ENCODE measurements around the gene FNDC10. TPM values are rescaled to one million over a fixed set of nuclear protein-coding genes. Genes with fewer than 3 reads are reported as not detected.
A peak's percentile ranks its signal among the peaks of the same experiment; 100 is the strongest.

Gene FNDC10
- total and polyA plus RNA-seq, 2 donors from 2014 or later, result 2.6 to 18.2 TPM

DNA sequence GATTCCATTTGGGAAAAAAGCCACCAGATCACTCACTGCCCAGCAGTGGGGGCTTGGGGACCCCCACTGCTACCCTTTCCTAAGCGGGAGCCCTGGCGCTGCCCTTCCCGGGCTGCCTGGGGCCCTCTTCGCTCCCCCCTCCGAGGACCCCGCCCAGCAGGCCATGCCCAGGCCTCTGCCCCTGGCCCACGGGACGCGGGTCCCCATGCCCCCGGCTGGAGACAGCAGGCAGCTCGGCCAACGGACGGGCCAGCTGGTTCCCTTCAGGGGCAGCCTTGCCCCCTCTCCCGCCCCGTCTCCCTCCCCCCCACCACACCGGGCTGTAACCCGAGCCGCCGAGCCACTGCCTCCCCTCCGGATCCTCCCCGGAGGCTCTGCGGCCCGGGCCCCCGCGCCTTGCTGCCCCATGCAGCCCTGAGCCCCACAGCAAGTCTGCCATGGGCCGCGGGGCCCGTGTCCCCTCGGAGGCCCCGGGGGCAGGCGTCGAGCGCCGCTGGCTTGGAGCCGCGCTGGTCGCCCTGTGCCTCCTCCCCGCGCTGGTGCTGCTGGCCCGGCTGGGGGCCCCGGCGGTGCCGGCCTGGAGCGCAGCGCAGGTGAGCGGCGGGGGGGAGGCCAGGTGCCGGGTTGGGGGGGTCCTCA lies 32.0 kb upstream of the FNDC10 start, which contains the start of gene MMP23B:
TSS of gene MMP23B (plus strand) at position 392 of the 639 bp plus-strand sequence. CDS start at position 438, 46 bp downstream.
- intact Hi-C loops (cut with DNase I), result no loop called here
- no peaks in the 10 kb centered on the region for H3K36me3 ChIP-seq (ENCODE audit: control insufficient read depth in 2 of 3, insufficient read depth in 3 of 3, low read length in 3 of 3)
- H3K9me3 ChIP-seq (ENCODE audit: control insufficient read depth in 2 of 3, insufficient read depth in 1 of 3, low read length in 3 of 3), result no peaks in the 10 kb centered on the region
- H3K9ac ChIP-seq (ENCODE audit: low read length in 3 of 3), result no peak within 1 kb of the TSS
- H3K4me1 ChIP-seq (ENCODE audit: control insufficient read depth in 2 of 3, insufficient read depth in 2 of 3, low read depth in 1 of 3, low read length in 3 of 3), result no peaks in the 10 kb centered on the region
- no peaks in the 10 kb centered on the region for H3K27me3 ChIP-seq (ENCODE audit: control insufficient read depth, insufficient read depth, low read length)
- H3K4me3 ChIP-seq (ENCODE audit: low read length in 3 of 3), result no peak within 1 kb of the TSS
- TF ChIP-seq, protein P1, sequence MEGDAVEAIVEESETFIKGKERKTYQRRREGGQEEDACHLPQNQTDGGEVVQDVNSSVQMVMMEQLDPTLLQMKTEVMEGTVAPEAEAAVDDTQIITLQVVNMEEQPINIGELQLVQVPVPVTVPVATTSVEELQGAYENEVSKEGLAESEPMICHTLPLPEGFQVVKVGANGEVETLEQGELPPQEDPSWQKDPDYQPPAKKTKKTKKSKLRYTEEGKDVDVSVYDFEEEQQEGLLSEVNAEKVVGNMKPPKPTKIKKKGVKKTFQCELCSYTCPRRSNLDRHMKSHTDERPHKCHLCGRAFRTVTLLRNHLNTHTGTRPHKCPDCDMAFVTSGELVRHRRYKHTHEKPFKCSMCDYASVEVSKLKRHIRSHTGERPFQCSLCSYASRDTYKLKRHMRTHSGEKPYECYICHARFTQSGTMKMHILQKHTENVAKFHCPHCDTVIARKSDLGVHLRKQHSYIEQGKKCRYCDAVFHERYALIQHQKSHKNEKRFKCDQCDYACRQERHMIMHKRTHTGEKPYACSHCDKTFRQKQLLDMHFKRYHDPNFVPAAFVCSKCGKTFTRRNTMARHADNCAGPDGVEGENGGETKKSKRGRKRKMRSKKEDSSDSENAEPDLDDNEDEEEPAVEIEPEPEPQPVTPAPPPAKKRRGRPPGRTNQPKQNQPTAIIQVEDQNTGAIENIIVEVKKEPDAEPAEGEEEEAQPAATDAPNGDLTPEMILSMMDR (IDR thresholded peaks at IDR 0.05; ENCODE audit: borderline replicate concordance, extremely low read depth, insufficient read depth), result no peak
- DNase-seq (peak; percentile 84 to 90 (median 85)), FAIRE-seq (no peak)
- H3K27ac ChIP-seq (ENCODE audit: low read depth in 2 of 2, low read length in 2 of 2), result peak within 1 kb of the TSS; percentile 22 to 77

DNA sequence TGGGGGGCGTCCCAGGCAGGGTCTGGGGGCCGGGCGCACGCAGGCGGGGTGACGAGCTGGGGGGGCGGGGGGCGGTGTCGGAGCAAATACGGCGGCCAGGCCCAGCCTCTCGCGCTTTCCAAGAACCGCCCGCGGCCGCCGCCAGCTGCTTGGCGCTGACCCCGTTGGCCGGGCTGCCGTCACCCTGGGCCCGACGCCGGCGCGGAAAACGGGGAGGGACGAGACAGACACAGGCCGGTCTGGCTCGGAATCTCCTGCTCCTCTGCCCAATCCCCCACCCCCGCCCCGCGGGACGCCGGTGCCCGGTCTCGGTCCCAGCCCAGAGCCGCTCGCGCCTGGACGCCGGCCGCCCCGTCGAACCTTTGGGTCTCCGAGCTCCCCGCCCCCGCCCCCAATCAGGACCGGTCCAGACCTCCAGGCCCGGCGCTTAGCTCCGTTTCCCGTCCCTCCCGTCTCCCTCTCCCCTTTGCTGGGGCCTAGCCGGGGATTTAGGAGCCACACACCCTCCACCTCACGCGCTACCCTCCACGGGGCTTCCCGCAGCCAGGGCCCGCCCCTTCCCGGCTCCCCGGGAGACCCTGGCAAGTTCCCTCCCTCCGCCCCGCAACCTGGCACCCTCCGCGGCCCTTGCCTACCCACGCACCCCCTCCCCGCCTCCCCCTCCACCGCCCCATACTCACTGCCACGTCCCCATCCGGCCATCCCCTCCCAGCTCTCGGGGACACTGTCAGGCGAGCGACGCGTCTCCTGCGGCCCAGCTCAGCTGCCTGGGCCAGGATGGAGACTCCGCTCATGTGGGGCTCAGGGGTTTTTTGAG lies 31.2 kb upstream of the FNDC10 start:
- Histone ChIP-seq H3K9me3 (ENCODE audit: control insufficient read depth in 2 of 3, insufficient read depth in 1 of 3, low read length in 3 of 3) (no peaks in the 10 kb centered on the region), H3K9ac (ENCODE audit: low read length in 3 of 3) (no peak overlapping the region)

DNA sequence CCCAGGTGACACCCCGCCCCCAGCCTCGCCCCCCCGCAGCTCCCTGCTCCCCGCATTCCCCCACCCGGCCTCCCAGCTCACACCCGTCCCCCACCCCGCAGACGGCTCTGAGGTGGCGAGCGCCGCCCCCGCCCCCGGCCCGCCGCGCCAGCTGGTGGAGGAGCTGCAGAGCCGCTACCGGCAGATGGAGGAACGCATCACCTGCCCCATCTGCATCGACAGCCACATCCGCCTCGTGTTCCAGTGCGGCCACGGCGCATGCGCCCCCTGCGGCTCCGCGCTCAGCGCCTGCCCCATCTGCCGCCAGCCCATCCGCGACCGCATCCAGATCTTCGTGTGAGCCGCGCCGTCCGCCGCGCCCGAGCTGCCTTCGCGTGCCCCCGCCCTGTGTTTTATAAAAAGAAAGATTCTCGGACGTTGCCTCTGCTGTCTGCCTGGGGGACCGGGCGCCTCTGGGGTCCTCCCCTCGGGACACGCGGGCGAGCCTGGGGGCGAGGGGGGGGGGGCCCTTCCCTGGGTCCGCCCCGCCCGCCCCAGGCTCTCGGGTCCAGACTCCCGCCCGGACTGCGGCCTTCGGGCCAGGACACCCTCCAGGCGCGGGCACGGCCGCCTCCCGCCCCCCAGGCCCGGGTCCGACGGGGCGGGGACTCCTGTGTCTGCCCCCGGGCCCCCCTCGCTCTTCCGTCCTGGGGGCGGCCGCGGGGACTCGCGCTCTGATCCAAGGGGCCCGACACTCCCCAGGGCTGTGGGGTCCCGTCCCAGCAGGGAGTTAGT lies 30.4 kb upstream of the FNDC10 start:
- FAIRE-seq (no peak), DNase-seq (peak; percentile 92 to 96 (median 95))
- H3K4me1 ChIP-seq (ENCODE audit: control insufficient read depth in 2 of 3, insufficient read depth in 2 of 3, low read depth in 1 of 3, low read length in 3 of 3), result no peaks in the 10 kb centered on the region
- intact Hi-C loops (cut with DNase I), result no loop called here
- H3K27ac ChIP-seq (ENCODE audit: low read depth in 2 of 2, low read length in 2 of 2), result peak overlapping the region; percentile 51 to 77
- no peaks in the 10 kb centered on the region for H3K27me3 ChIP-seq (ENCODE audit: control insufficient read depth, insufficient read depth, low read length)
- no peaks in the 10 kb centered on the region for H3K9me3 ChIP-seq (ENCODE audit: control insufficient read depth in 2 of 3, insufficient read depth in 1 of 3, low read length in 3 of 3)
- H3K4me3 ChIP-seq (ENCODE audit: low read length in 3 of 3), result no peak overlapping the region
- H3K9ac ChIP-seq (ENCODE audit: low read length in 3 of 3), result no peak overlapping the region
- H3K36me3 ChIP-seq (ENCODE audit: control insufficient read depth in 2 of 3, insufficient read depth in 3 of 3, low read length in 3 of 3), result no peaks in the 10 kb centered on the region
- TF ChIP-seq, protein P1 (IDR thresholded peaks at IDR 0.05; ENCODE audit: borderline replicate concordance, extremely low read depth, insufficient read depth), result no peak

More for the DNA sequence above, 31.2 kb upstream of the FNDC10 start:
- no peaks in the 10 kb centered on the region for H3K36me3 ChIP-seq (ENCODE audit: control insufficient read depth in 2 of 3, insufficient read depth in 3 of 3, low read length in 3 of 3)
- DNase-seq (peak; percentile 58 to 92 (median 80)), FAIRE-seq (no peak)
- peak overlapping the region; percentile 51 to 77 for H3K27ac ChIP-seq (ENCODE audit: low read depth in 2 of 2, low read length in 2 of 2)
- no peak overlapping the region for H3K4me3 ChIP-seq (ENCODE audit: low read length in 3 of 3)
- H3K27me3 ChIP-seq (ENCODE audit: control insufficient read depth, insufficient read depth, low read length), result no peaks in the 10 kb centered on the region
- TF ChIP-seq, protein P1 (IDR thresholded peaks at IDR 0.05; ENCODE audit: borderline replicate concordance, extremely low read depth, insufficient read depth), result no peak
- no peaks in the 10 kb centered on the region for H3K4me1 ChIP-seq (ENCODE audit: control insufficient read depth in 2 of 3, insufficient read depth in 2 of 3, low read depth in 1 of 3, low read length in 3 of 3)
- intact Hi-C loops (cut with DNase I), result no loop called here
